ENCODE data around the gene TAF4. TPM values are rescaled to one million over a fixed set of nuclear protein-coding genes. Genes with fewer than 3 reads are reported as not detected.
A peak's percentile ranks its signal among the peaks of the same experiment; 100 is the strongest.

Gene TAF4
- total and polyA plus RNA-seq, 2 of the 13 experiments (the other 11 are each of a cell fraction or from before 2014, with no cell fraction given), result 5.9 to 12.0 TPM

- TF ChIP-seq ZNF101 (CRISPR knock-in tag; IDR thresholded peaks at IDR 0.05; ENCODE audit: borderline replicate concordance, low read depth) (no peak), POLR2AphosphoS5 (IDR thresholded peaks at IDR 0.05; ENCODE audit: low read depth, low read length) (no peak; the same call in 1 of the 2 replicates), ZNF550 (CRISPR knock-in tag; IDR thresholded peaks at IDR 0.05; ENCODE audit: borderline replicate concordance) (no peak), ZNF18 (CRISPR knock-in tag; IDR thresholded peaks at IDR 0.05; ENCODE audit: insufficient replicate concordance) (no peak), TBX2 (CRISPR knock-in tag; IDR thresholded peaks at IDR 0.05; ENCODE audit: borderline replicate concordance) (0 out of 2 replicates have a peak, but pooled peaks have one; percentile 11), ELK4 (CRISPR knock-in tag; IDR thresholded peaks at IDR 0.05; ENCODE audit: borderline replicate concordance) (no peak), MATR3 (CRISPR knock-in tag; IDR thresholded peaks at IDR 0.05) (no peak), KAT2B (IDR thresholded peaks at IDR 0.05; ENCODE audit: borderline replicate concordance, low read depth, low read length) (peak; percentile 23; the same call in 1 of the 2 replicates), THAP8 (CRISPR knock-in tag; IDR thresholded peaks at IDR 0.05; ENCODE audit: borderline replicate concordance) (no peak), ZNF549 (CRISPR knock-in tag; IDR thresholded peaks at IDR 0.05) (no peak), RBM22 (optimal IDR thresholded peaks at IDR 0.05; ENCODE audit: low read length) (no peak), ZNF768 (CRISPR knock-in tag; IDR thresholded peaks at IDR 0.05) (no peak), JARID2 (CRISPR knock-in tag; IDR thresholded peaks at IDR 0.05; ENCODE audit: insufficient replicate concordance) (no peak), HOXD1 (CRISPR knock-in tag; IDR thresholded peaks at IDR 0.05) (no peak), TOPORS (CRISPR knock-in tag; IDR thresholded peaks at IDR 0.05) (no peak), ZNF235 (CRISPR knock-in tag; IDR thresholded peaks at IDR 0.05; ENCODE audit: borderline replicate concordance) (no peak), ZNF503 (CRISPR knock-in tag; IDR thresholded peaks at IDR 0.05) (no peak; the same call in none of the 2 replicates), BCLAF1 (IDR thresholded peaks at IDR 0.05) (no peak)
- TF ChIP-seq, protein P1, sequence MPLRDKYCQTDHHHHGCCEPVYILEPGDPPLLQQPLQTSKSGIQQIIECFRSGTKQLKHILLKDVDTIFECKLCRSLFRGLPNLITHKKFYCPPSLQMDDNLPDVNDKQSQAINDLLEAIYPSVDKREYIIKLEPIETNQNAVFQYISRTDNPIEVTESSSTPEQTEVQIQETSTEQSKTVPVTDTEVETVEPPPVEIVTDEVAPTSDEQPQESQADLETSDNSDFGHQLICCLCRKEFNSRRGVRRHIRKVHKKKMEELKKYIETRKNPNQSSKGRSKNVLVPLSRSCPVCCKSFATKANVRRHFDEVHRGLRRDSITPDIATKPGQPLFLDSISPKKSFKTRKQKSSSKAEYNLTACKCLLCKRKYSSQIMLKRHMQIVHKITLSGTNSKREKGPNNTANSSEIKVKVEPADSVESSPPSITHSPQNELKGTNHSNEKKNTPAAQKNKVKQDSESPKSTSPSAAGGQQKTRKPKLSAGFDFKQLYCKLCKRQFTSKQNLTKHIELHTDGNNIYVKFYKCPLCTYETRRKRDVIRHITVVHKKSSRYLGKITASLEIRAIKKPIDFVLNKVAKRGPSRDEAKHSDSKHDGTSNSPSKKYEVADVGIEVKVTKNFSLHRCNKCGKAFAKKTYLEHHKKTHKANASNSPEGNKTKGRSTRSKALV (CRISPR knock-in tag; IDR thresholded peaks at IDR 0.05), result peak; percentile 11
Measured at GRCh38 chr20:62066339-62066982, 780 bp upstream of the TAF4 start (continued).

Data from HepG2 (cell line).